Retinal pigment epithelial cell (primary cell): ENCODE results near the gene SDHAF2.

Experiments used
- DNase-seq: peaks from one replicate; pipeline ENCODE4 v3.0.0-alpha.2; 2010; ENCODE audit warnings: low read depth
- H3K4me3 ChIP-seq: 2 replicates; pipeline ENCODE4 v1.5.1; 2011; ENCODE audit warnings: mild to moderate bottlenecking, low read length, control low read depth, moderate library complexity
- CTCF ChIP-seq: conservative IDR thresholded peaks from 2 replicates; pipeline ENCODE4 v1.5.1; 2011; ENCODE audit warnings: low read depth, low read length, control low read depth, inconsistent platforms

Gene SDHAF2

GRCh38 chr11:61413496-61413895 is 16.4 kb upstream of the SDHAF2 start:
- DNase-seq, result no peak

GRCh38 chr11:61414547-61414946 is 15.4 kb upstream of the SDHAF2 start:
- no peak overlapping the region for H3K4me3 ChIP-seq
- no peak for DNase-seq
- no peak for TF ChIP-seq CTCF

More at GRCh38 chr11:61413496-61413895, 16.4 kb upstream of the SDHAF2 start:
- no peak for TF ChIP-seq CTCF
- H3K4me3 ChIP-seq, result no peak overlapping the region

DNA sequence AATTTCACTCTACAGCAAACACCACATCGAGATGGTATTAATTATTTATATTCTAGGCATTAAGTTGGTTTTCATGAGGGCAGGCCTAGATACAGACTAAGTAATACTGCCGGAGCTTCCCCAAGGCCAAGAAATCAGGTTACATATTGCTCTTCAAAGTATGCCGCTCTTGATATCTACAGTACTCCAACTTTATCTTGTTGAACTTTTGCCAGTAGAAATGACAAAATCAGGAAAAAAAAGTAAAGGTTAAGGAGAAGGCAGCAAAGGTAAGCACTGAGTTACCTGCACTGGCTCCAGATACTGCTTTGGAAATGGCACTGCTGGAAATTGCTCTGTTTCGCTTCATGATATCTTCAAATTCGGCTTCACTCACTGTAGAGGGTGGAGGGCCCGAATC is 14.5 kb upstream of the SDHAF2 start:
- no peak for DNase-seq
- no peak overlapping the region for H3K4me3 ChIP-seq
- no peak for TF ChIP-seq CTCF

DNA sequence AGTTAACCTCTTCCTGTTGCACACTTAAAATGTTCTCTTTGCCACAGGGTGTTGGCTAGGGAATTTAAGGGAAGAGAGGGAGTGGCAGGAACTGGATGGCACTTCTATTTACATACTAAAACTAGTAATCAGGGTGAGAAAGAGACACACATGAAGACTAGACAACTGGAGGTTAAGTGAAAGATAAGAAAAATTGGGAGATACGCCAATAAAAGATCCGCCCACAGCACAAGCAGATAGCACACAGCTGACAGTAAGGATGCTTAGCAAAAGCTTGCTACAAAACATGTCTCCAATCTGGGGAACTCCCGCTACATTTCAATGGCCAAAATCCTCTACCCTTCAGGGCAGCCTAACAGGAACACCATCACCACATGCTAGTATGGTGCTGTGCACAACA is 13.0 kb upstream of the SDHAF2 start:
- no peak for TF ChIP-seq CTCF
- no peak for DNase-seq
- H3K4me3 ChIP-seq, result no peak overlapping the region

GRCh38 chr11:61417670-61418069 is 12.3 kb upstream of the SDHAF2 start:
- DNase-seq, result no peak
- no peak overlapping the region for H3K4me3 ChIP-seq
- no peak for TF ChIP-seq CTCF

DNA sequence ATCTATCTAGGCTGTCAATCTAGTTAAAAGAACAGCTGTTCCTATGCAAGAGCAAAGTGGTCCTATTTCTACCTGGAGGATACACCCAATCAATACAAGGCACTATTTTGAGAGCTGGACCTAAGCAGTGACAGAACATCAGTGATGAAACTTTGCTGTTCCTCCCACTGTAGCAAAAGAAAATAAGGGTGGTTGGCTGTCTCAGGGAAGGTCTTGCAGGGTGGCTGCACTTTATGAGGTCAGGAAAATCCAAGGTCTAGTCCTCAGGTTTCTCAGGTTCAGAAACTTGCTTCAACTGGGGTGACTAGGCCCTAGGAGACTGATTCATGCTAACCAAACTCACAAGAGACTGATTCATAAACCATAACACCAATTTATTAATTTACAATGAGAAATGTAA is 11.8 kb upstream of the SDHAF2 start:
- no peak overlapping the region for H3K4me3 ChIP-seq
- no peak for DNase-seq
- no peak for TF ChIP-seq CTCF

GRCh38 chr11:61422226-61422625 is 7.7 kb upstream of the SDHAF2 start:
- TF ChIP-seq CTCF, result no peak
- DNase-seq, result no peak

More at GRCh38 chr11:61422226-61422625, 7.7 kb upstream of the SDHAF2 start:
- no peak overlapping the region for H3K4me3 ChIP-seq
